H9 (cell line): Measurements from ENCODE around the gene SPTLC3. TPM values are rescaled to one million over a fixed set of nuclear protein-coding genes. Genes with fewer than 3 reads are reported as not detected.

Experiments used
- DNase-seq: peaks from one replicate; pipeline ENCODE4 v3.0.0-alpha.2; 2017
- H2AFZ ChIP-seq: one replicate; pipeline ENCODE4 v1.6.1; 2013; ENCODE audit warnings: mild to moderate bottlenecking, low read length, control low read depth, moderate library complexity
- H2AK5ac ChIP-seq: 2 replicates; pipeline ENCODE4 v1.6.1; 2013; ENCODE audit warnings: low read length, control low read depth, mixed read lengths; ENCODE audit not compliant: insufficient read length
- H2BK120ac ChIP-seq: one replicate; pipeline ENCODE4 v1.6.1; 2013; ENCODE audit warnings: low read depth, mild to moderate bottlenecking, low read length, control low read depth, inconsistent platforms; ENCODE audit not compliant: poor library complexity, severe bottlenecking
- H2BK12ac ChIP-seq: 2 replicates; pipeline ENCODE4 v1.6.1; 2013; ENCODE audit warnings: low read length, control low read depth, mixed read lengths, low read depth; ENCODE audit not compliant: insufficient read length
- H2BK15ac ChIP-seq: 2 replicates; pipeline ENCODE4 v1.6.1; 2013; ENCODE audit warnings: low read depth, low read length, control low read depth
- H2BK20ac ChIP-seq: one replicate; pipeline ENCODE4 v1.6.1; 2013; ENCODE audit warnings: low read depth, mild to moderate bottlenecking, low read length, control low read depth, inconsistent platforms; ENCODE audit not compliant: poor library complexity, severe bottlenecking
- H2BK5ac ChIP-seq: 2 replicates; pipeline ENCODE4 v1.6.1; 2013; ENCODE audit warnings: low read length, control low read depth, mixed read lengths; ENCODE audit not compliant: insufficient read length
- H3K14ac ChIP-seq: 2 replicates; pipeline ENCODE4 v1.6.1; 2013; ENCODE audit warnings: low read length, control low read depth; ENCODE audit not compliant: insufficient read depth
- H3K18ac ChIP-seq: 2 replicates; pipeline ENCODE4 v1.6.1; 2013; ENCODE audit warnings: low read depth, mild to moderate bottlenecking, mixed read lengths, low read length, control low read depth; ENCODE audit not compliant: insufficient read length
- H3K23ac ChIP-seq: 2 replicates; pipeline ENCODE4 v1.6.1; 2013; ENCODE audit warnings: low read length, control low read depth, mixed read lengths, low read depth; ENCODE audit not compliant: insufficient read length
- H3K23me2 ChIP-seq: 2 replicates; pipeline ENCODE4 v1.6.1; 2013; ENCODE audit warnings: low read depth, mild to moderate bottlenecking, mixed read lengths, low read length, control low read depth; ENCODE audit not compliant: insufficient read length, poor library complexity, severe bottlenecking
- H3K27ac ChIP-seq: 2 replicates; pipeline ENCODE4 v1.5.1; 2013; ENCODE audit warnings: low read length, control low read depth, mixed read lengths, low read depth; ENCODE audit not compliant: insufficient read length
- H3K27me3 ChIP-seq: 2 replicates; pipeline ENCODE4 v1.6.1; 2013; ENCODE audit warnings: low read length, control low read depth, inconsistent platforms; ENCODE audit not compliant: insufficient read depth
- H3K4ac ChIP-seq: 2 replicates; pipeline ENCODE4 v1.6.1; 2013; ENCODE audit warnings: low read depth, mild to moderate bottlenecking, control low read depth, inconsistent platforms, low read length, moderate library complexity
- H3K4me1 ChIP-seq: 2 replicates; pipeline ENCODE4 v1.6.1; 2013; ENCODE audit warnings: low read length, control low read depth, inconsistent platforms; ENCODE audit not compliant: insufficient read depth
- H3K4me2 ChIP-seq: 2 replicates; pipeline ENCODE4 v1.6.1; 2013; ENCODE audit warnings: low read length, control low read depth, mixed read lengths; ENCODE audit not compliant: insufficient read length, insufficient read depth
- H3K56ac ChIP-seq: 2 replicates; pipeline ENCODE4 v1.6.1; 2013; ENCODE audit warnings: low read depth, mild to moderate bottlenecking, mixed read lengths, low read length, control low read depth; ENCODE audit not compliant: insufficient read length
- H3K79me1 ChIP-seq: 2 replicates; pipeline ENCODE4 v1.6.1; 2013; ENCODE audit warnings: low read depth, mild to moderate bottlenecking, moderate library complexity, low read length, control low read depth, inconsistent platforms; ENCODE audit not compliant: insufficient read depth, poor library complexity, severe bottlenecking
- H3K79me2 ChIP-seq: 2 replicates; pipeline ENCODE4 v1.6.1; 2013; ENCODE audit warnings: low read length, control low read depth, inconsistent platforms; ENCODE audit not compliant: insufficient read depth
- H3K9ac ChIP-seq: 2 replicates; pipeline ENCODE4 v1.6.1; 2013; ENCODE audit warnings: low read length, control low read depth, mixed read lengths; ENCODE audit not compliant: insufficient read length; ENCODE audit errors: extremely low read depth
- H3K9me3 ChIP-seq: one replicate; pipeline ENCODE4 v1.6.1; 2013; ENCODE audit warnings: low read depth, low read length, inconsistent platforms; ENCODE audit not compliant: control insufficient read depth
- H3T11ph ChIP-seq: one replicate; pipeline ENCODE4 v1.6.1; 2013; ENCODE audit warnings: mild to moderate bottlenecking, low read length, control low read depth, inconsistent platforms
- H4K20me1 ChIP-seq: one replicate; pipeline ENCODE4 v1.6.1; 2013; ENCODE audit not compliant: control insufficient read depth, insufficient read length, insufficient read depth
- H4K5ac ChIP-seq: 2 replicates; pipeline ENCODE4 v1.6.1; 2013; ENCODE audit warnings: low read depth, mild to moderate bottlenecking, mixed read lengths, low read length, control low read depth; ENCODE audit not compliant: insufficient read length
- H4K8ac ChIP-seq: replicated peaks from 2 replicates; pipeline ENCODE4 v1.6.1; 2013; ENCODE audit warnings: low read length, control low read depth, mixed read lengths, low read depth; ENCODE audit not compliant: insufficient read length
- H4K91ac ChIP-seq: 2 replicates; pipeline ENCODE4 v1.6.1; 2013; ENCODE audit warnings: low read depth, mild to moderate bottlenecking, moderate library complexity, mixed read lengths, low read length, control low read depth; ENCODE audit not compliant: insufficient read length
- H3K27ac Mint-ChIP-seq, 3 experiments: 2 replicates in 2 of 3; 3 replicates in 1 of 3; pipeline ENCODE4 v1.8.0; 2020 to 2021; ENCODE audit warnings: mixed read lengths in 3 of 3, mild to moderate bottlenecking in 1 of 3, moderate library complexity in 1 of 3
- H3K27me3 Mint-ChIP-seq: 2 replicates; pipeline ENCODE4 v1.8.0; 2021; ENCODE audit warnings: low read depth, mild to moderate bottlenecking, moderate library complexity, mixed read lengths
- H3K36me3 Mint-ChIP-seq, 3 experiments: 2 replicates in 2 of 3; 3 replicates in 1 of 3; pipeline ENCODE4 v1.8.0; 2020 to 2021; ENCODE audit warnings: low read depth in 3 of 3, mixed read lengths in 3 of 3; ENCODE audit not compliant: insufficient read depth in 1 of 3
- H3K4me1 Mint-ChIP-seq, 2 experiments: 2 replicates each; pipeline ENCODE4 v1.8.0; 2020; ENCODE audit warnings: mixed read lengths in 2 of 2
- H3K4me3 Mint-ChIP-seq, 2 experiments: 2 replicates in 1 of 2; 3 replicates in 1 of 2; pipeline ENCODE4 v1.8.0; 2020 to 2021; ENCODE audit warnings: mild to moderate bottlenecking in 2 of 2, mixed read lengths in 2 of 2, moderate library complexity in 1 of 2
- H3K9me3 Mint-ChIP-seq, 2 experiments: 2 replicates in 1 of 2; 3 replicates in 1 of 2; pipeline ENCODE4 v1.8.0; 2020; ENCODE audit warnings: mild to moderate bottlenecking in 2 of 2, mixed read lengths in 2 of 2, moderate library complexity in 1 of 2
- CTCF ChIP-seq: fragments of 200-600 bp; sonication (generic); conservative IDR thresholded peaks from 3 replicates; pipeline ENCODE4 v1.8.0; 2021; ENCODE audit warnings: antibody characterized with exemption, mild to moderate bottlenecking
- WGBS: extraction: QIAGEN DNeasy Blood & Tissue Kit; methylation state at CpG from one replicate; pipeline ENCODE4 v1.1.7; 2013; ENCODE audit warnings: missing lambda C conversion rate, low lambda C conversion rate, mixed read lengths; ENCODE audit not compliant: insufficient read length; ENCODE audit errors: extremely low coverage; 5-methylcytosine and 5-hydroxymethylcytosine counted together
- total RNA-seq: library from RNA; stranded (reverse); gene quantifications from 2 replicates; pipeline ENCODE4 v1.2.1, GENCODE V29; 2021

Gene SPTLC3
- total RNA-seq, 1 experiment from 2014 or later, result 0.68 TPM

- DNase-seq, result no peak
- TF ChIP-seq CTCF, result no peak
- H2BK120ac ChIP-seq, result no peak overlapping the region
- H4K5ac ChIP-seq, result no peak overlapping the region
- H3T11ph ChIP-seq, result no peak overlapping the region
- Mint-ChIP-seq H3K4me1 (peaks cover 19 to 26% of the 10 kb centered on the region in 2 experiments), H3K27me3 (no peaks in the 10 kb centered on the region), H3K4me3 (no peak overlapping the region), H3K36me3 (no peaks in the 10 kb centered on the region), H3K9me3 (no peaks in the 10 kb centered on the region), H3K27ac (no peak overlapping the region)
- no peak overlapping the region for H3K9ac ChIP-seq
- WGBS, result no CpG with 5 or more reads among the region's 3 CpGs
- H2AFZ ChIP-seq, result no peak overlapping the region
- no peak overlapping the region for H2BK15ac ChIP-seq
- no peak overlapping the region for H3K23ac ChIP-seq
- no peak overlapping the region for H3K4me2 ChIP-seq
- H2AK5ac ChIP-seq, result no peak overlapping the region
- no peak overlapping the region for H4K91ac ChIP-seq
- H3K4ac ChIP-seq, result no peak overlapping the region
- H2BK5ac ChIP-seq, result no peak overlapping the region
- H3K18ac ChIP-seq, result no peak overlapping the region
- H2BK20ac ChIP-seq, result no peak overlapping the region
- H4K8ac ChIP-seq, result no peak overlapping the region
- no peaks in the 10 kb centered on the region for H3K27me3 ChIP-seq
- no peaks in the 10 kb centered on the region for H3K23me2 ChIP-seq
- no peaks in the 10 kb centered on the region for H3K9me3 ChIP-seq
- H2BK12ac ChIP-seq, result no peak overlapping the region
- no peak overlapping the region for H3K56ac ChIP-seq
- no peaks in the 10 kb centered on the region for H3K79me2 ChIP-seq
- H4K20me1 ChIP-seq, result no peaks in the 10 kb centered on the region
- no peak overlapping the region for H3K14ac ChIP-seq
- no peak overlapping the region for H3K27ac ChIP-seq
- H3K79me1 ChIP-seq, result no peaks in the 10 kb centered on the region
- peaks cover 9% of the 10 kb centered on the region; the same call in 1 of the 2 replicates for H3K4me1 ChIP-seq
These were observed 93.5 kb downstream of the SPTLC3 start for GRCh38 chr20:13102237-13102636.
